Nephron progenitor cell (in vitro differentiated cells): ENCODE measurements around the gene OSBP2.

Source experiments
- DNase-seq: peaks from one replicate; pipeline ENCODE4 v3.0.0; 2021
- H3K27ac Mint-ChIP-seq: 2 replicates; pipeline ENCODE4 v1.8.0; 2021; ENCODE audit warnings: mild to moderate bottlenecking, moderate library complexity, mixed read lengths
- H3K27me3 Mint-ChIP-seq: 2 replicates; pipeline ENCODE4 v1.8.0; 2021; ENCODE audit warnings: mild to moderate bottlenecking, low read depth, mixed read lengths; ENCODE audit not compliant: poor library complexity
- H3K36me3 Mint-ChIP-seq: 2 replicates; pipeline ENCODE4 v1.8.0; 2021; ENCODE audit warnings: low read depth, mixed read lengths
- H3K4me1 Mint-ChIP-seq: 2 replicates; pipeline ENCODE4 v1.8.0; 2021; ENCODE audit warnings: mixed read lengths
- H3K4me3 Mint-ChIP-seq: 2 replicates; pipeline ENCODE4 v1.8.0; 2021; ENCODE audit warnings: mild to moderate bottlenecking, moderate library complexity, mixed read lengths
- H3K9me3 Mint-ChIP-seq: 2 replicates; pipeline ENCODE4 v1.8.0; 2021; ENCODE audit warnings: mild to moderate bottlenecking, moderate library complexity, mixed read lengths
- CTCF ChIP-seq: fragments of 200-600 bp; sonication (generic); IDR thresholded peaks from 2 replicates; pipeline ENCODE4 v1.5.0; 2021; ENCODE audit warnings: antibody characterized with exemption

The OSBP2 gene

DNA sequence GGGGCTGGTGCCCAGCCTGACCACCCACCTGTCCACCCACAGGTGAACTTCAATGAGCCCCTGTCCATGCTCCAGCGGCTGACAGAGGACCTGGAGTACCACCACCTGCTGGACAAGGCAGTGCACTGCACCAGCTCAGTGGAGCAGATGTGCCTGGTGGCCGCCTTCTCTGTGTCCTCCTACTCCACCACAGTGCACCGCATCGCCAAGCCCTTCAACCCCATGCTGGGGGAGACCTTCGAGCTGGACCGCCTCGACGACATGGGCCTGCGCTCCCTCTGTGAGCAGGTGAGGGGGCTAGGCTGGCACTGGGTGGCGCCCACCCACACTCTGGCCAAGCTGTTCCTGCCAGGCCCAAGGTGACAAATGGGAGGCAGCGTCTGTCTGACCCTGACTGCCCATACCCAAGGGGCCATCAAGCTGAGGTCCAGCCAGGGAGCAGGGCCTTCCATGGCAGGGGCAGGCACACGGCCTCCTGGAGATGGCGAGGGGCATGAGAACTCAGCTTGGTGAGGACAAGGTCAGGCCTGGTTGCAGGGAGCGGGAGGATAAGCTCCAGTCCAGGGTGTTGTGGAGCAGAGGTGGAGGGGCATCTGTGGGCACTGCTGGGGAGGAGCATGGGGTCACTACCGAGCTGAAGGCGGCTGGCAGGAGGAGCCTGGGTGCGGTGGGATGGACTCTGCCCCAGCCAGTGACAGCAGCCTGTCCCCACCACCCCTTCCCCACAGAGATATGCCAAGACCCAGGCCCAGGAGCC lies 196.2 kb downstream of the OSBP2 start:
- no peaks in the 10 kb centered on the region for H3K9me3 Mint-ChIP-seq
- peak; percentile 70 for TF ChIP-seq CTCF
- peaks cover 10% of the 10 kb centered on the region for H3K27me3 Mint-ChIP-seq
- H3K4me3 Mint-ChIP-seq = no peak overlapping the region
- peak; percentile 58 for DNase-seq
- no peak overlapping the region for H3K27ac Mint-ChIP-seq
- no peaks in the 10 kb centered on the region for H3K36me3 Mint-ChIP-seq
- H3K4me1 Mint-ChIP-seq = no peaks in the 10 kb centered on the region

DNA sequence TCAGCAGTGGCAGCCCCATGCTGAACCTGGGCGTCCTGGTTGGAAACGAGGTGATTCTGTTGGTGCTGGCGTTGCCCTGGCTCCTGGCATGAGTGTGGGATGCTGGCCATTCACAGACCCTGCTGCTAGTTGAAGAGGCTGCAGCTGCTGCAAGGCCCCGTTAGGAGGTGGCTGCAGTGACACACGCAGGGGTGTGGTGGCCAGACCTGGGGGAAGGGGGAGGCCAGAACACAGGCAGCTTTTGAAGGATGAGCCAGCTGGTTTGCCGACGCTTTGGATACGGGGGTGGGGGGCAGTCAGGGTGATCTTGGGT lies 196.7 kb downstream of the OSBP2 start:
- peaks cover 4% of the 10 kb centered on the region for H3K36me3 Mint-ChIP-seq
- peaks cover 8% of the 10 kb centered on the region for H3K27me3 Mint-ChIP-seq
- no peak overlapping the region for H3K4me3 Mint-ChIP-seq
- TF ChIP-seq CTCF = no peak
- H3K4me1 Mint-ChIP-seq = no peaks in the 10 kb centered on the region
- no peak for DNase-seq
- H3K27ac Mint-ChIP-seq = peak overlapping the region; percentile 91
- H3K9me3 Mint-ChIP-seq = no peaks in the 10 kb centered on the region

- H3K9me3 Mint-ChIP-seq = no peaks in the 10 kb centered on the region
- no peak overlapping the region for H3K4me3 Mint-ChIP-seq
These were observed 197.1 kb downstream of the OSBP2 start for GRCh38 chr22:30891781-30892180.

DNA sequence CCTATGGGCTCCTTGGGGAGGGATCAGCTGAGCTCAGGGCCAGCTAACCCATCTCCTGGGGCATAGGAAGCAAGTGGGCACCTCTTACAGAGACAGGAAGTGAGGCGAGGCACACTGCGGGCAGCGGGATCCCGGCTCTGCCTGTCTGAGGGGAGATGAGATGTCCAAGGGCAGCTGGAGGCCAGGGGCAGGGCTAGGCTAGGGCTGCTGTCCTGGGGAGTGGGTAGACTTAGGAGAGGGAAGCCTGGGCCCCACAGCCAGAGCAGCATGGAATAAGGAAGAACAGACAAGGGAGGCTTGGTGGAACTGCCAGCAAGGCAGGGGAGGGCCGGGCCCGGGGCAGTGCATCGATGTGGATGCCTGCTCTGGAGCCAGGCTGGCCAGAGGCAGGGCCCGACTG lies 197.6 kb downstream of the OSBP2 start:
- Mint-ChIP-seq H3K4me3 (no peak overlapping the region), H3K27me3 (peaks cover 8% of the 10 kb centered on the region), H3K9me3 (no peaks in the 10 kb centered on the region), H3K27ac (peak overlapping the region; percentile 91), H3K4me1 (no peaks in the 10 kb centered on the region), H3K36me3 (peaks cover 9% of the 10 kb centered on the region)
- TF ChIP-seq CTCF = no peak
- DNase-seq = no peak

More at GRCh38 chr22:30891781-30892180, 197.1 kb downstream of the OSBP2 start:
- no peak for TF ChIP-seq CTCF
- DNase-seq = no peak
- H3K27ac Mint-ChIP-seq = peak overlapping the region; percentile 91
- H3K36me3 Mint-ChIP-seq = peaks cover 5% of the 10 kb centered on the region
- H3K4me1 Mint-ChIP-seq = no peaks in the 10 kb centered on the region
- peaks cover 8% of the 10 kb centered on the region for H3K27me3 Mint-ChIP-seq

DNA sequence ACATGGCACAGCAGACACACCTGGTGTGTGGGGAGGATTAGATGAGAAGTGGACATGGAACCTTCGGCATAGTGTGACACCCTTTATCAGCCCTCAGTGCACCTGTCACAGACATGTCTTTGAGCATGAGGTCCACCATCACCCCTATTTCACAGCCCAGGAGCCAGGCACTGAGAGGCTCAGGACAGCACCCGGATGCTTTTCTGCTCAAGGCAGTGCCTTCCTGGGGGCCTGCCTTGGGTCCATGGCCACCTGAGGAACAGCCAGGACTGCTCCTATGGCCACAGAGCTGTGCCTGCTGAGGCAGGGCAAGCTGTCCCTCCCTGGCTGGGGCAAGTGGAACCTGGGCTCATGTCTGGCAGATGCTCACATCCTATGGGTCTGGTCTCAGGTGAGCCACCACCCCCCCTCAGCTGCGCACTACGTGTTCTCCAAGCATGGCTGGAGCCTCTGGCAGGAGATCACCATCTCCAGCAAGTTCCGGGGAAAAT lies 198.1 kb downstream of the OSBP2 start:
- DNase-seq = no peak
- Mint-ChIP-seq H3K9me3 (no peaks in the 10 kb centered on the region), H3K4me1 (no peaks in the 10 kb centered on the region), H3K27ac (no peak overlapping the region), H3K27me3 (peaks cover 5% of the 10 kb centered on the region), H3K4me3 (no peak overlapping the region), H3K36me3 (peaks cover 11% of the 10 kb centered on the region)
- TF ChIP-seq CTCF = no peak
